GM21367 (cell line): Measurements from ENCODE around the gene SLCO4C1.
"Not testable (repeated sequence)": the region's sequence is repeated elsewhere in the genome, so short reads cannot be mapped to it uniquely, and the experiment has no call there.

Experiments
- ATAC-seq: cut with Tn5 transposase; IDR thresholded peaks from one replicate; pipeline ENCODE4 v1.9.1; 2021; ENCODE audit not compliant: unreplicated experiment

The SLCO4C1 gene, protein sequence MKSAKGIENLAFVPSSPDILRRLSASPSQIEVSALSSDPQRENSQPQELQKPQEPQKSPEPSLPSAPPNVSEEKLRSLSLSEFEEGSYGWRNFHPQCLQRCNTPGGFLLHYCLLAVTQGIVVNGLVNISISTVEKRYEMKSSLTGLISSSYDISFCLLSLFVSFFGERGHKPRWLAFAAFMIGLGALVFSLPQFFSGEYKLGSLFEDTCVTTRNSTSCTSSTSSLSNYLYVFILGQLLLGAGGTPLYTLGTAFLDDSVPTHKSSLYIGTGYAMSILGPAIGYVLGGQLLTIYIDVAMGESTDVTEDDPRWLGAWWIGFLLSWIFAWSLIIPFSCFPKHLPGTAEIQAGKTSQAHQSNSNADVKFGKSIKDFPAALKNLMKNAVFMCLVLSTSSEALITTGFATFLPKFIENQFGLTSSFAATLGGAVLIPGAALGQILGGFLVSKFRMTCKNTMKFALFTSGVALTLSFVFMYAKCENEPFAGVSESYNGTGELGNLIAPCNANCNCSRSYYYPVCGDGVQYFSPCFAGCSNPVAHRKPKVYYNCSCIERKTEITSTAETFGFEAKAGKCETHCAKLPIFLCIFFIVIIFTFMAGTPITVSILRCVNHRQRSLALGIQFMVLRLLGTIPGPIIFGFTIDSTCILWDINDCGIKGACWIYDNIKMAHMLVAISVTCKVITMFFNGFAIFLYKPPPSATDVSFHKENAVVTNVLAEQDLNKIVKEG

DNA sequence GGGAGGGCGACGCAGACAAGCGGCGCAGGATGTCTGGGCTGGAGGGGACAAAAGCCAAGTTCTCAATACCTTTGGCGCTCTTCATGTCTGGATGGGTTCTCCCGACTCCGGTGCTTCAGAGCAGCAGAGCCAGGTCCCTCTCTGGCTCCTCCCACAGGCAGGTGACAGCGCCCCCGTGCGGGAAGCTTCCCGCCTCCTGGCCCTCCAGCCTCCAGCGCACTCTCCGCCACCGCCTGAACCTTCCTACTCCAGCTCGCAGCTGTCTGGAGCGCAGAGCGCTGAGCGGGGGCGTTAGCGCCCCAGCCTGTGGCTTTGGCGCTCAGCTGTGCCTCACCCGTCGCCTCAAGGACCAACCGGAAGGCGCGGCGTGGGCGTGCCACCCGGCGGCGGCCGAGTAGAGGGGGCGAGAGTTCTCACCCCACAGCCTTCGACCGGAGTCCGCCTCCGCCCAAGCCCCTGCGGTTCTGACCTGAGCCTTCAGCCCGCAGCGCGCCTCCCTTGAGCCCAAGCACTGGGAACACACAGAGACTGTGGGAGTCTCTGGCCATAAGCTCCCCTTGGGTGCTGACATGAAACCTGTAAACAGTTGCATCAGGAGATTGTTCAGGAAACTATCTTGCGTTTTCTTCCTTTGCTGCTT is at the start of gene SLCO4C1:
Gene SLCO4C1, minus strand, starts transcription at position 107 of the 640 bp plus-strand sequence. Its CDS starts 22 bp downstream, at position 85.
- ATAC-seq: peak; percentile 98

DNA sequence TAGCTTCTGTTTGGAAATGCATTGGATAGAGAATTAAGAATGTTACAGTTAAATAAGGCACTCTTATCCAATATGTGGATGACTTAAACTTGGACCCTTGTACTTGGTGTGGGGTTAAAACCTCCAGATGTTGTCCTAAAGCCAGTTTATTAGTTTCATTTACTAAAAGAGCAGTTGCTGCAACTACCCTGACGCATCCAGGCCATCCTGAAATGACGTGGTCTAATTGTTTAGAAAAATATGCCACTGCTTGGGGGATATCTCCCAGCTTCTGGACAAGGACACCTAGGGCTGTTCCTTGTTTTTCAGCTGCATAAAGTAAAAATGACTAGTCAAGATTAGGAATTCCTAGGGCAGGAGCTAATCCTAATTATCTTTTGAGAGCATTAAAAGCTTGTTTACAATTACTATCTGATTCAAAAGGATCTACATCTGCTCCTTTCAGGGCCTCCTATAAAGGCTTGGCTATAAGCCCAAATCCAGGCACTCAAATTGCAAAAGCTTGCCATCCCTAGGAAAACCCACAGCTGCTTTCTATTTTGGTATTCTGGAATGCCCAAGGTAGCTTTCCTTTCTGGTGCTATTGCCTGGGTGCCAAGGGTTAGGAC is 45.7 kb upstream of the SLCO4C1 start:
- no peak for ATAC-seq

DNA sequence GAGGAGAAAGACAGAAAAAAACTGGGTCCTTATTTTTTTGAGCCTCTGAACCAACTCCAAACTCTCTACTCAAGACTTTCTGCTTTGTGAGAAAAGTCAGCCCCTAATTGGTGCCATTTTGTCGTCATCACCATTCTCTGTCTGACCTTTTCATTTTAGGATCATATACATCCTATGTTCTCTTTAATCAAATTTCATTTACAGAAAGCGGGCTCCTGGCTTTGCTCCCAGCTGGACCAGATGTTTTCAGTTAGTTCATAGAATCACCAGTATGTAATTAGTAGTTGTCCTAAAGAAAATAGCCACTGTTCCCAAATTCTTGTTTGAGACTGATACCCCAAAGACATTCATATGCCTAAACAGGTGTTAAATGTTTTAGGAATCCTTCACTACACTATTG is 28.6 kb upstream of the SLCO4C1 start:
- no peak for ATAC-seq

DNA sequence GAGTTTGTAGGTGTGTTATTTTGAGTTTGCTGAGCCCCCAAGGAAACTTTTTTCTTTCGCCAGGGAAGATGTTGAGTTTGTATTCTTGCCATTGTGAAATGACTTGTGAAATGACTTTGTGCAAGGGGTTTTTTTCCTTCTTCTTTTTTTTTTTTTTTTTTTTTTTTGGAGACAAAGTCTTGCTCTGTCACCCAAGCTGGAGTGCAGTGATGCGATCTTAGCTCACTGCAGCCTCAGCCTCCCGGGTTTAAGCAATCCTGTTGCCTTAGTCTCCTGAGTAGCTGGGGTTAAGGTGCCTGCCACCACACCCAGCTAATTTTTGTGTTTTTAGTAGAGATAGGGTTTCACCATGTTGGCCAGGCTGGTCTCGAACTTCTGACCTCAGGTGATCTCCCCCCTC is 22.7 kb upstream of the SLCO4C1 start:
- not testable (repeated sequence) for ATAC-seq

DNA sequence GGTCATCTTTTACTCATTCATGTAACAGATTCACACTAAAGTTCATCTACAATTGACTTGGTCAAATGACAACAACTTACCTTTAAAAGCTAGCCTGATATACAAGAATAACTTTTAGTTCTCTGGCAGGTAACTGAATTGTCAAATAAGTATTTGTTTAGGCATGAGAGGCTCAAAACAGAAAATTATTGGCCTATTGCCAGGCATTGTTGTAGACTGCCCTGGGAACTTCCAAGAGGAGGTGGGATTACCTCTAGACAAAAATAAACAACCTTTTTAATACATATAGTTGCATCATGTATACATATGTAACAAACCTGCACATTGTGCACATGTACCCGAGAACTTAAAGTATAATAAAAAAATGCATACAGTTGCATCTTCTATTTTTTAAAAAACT is 18.2 kb upstream of the SLCO4C1 start:
- no peak for ATAC-seq

DNA sequence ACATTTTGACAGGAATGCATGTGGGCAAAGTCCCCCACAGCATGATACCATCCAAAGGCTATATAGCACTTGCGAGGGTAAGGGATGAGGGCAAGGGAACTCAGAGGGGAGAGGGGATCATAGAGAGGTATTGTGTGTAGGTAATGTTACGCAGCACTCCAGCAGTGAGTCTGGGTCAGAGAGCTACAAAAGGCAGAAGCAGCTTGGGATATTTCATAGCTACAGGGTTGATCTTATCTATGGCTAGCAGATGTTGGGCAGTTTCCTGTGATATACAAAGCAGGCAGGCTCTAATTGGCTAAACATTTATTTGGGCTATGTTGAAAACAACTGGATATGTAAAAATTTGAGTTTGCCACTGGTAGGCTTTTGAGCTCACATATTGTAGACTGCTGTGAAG is 17.8 kb upstream of the SLCO4C1 start:
- no peak for ATAC-seq

DNA sequence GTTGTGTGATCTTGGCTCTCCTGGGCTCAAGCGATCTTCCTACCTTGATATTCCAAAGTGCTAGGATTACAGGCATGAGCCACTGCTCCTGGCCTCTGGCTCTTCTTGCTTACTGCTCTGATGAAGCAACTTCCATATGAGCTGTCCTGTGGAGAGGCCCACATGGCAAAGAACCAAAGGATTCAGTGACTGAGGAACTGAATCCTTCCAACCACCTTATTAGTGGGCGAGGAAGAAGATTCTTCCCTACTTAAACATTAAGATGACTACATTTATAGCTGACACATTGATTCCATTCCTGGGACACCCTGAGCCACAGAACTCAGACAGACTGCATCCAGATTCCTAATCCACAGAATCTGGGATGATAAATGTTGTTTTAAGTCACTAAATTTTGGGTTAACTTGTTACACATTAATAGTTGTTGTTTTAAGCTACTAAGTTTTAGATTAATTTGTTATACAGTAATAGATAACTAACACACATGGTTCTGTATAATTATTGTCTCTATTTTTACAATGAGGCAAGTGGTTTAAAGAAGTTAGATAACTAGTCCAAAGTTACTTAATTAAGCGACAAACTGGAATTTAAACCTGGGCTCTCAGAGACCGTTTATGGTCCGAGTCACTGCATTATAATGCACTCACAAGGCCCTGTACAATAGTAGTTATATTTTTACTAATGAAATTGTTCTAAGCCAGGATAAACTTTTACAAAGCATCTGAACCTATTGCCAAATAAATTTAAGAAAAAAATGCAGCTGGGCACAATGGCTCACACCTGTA is 16.7 kb upstream of the SLCO4C1 start:
- ATAC-seq: no peak

DNA sequence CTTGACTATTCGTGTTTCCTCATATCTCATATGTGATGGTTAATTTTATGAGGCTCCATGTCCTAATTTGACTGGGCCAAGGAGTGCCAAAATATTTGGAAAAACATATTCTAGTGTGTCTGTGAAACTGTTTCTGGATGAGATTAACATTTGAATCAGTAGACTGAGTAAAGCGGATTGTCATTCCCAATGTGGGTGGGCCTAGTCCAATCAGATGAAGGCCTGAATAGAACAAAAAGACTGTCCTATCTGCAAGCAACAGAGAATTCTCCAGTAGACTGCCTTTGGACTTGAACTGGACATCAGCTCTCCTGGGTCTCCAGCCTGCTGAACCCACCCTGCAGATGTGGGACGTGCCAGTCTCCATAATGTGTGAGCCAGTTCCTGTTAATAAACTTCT is 13.5 kb upstream of the SLCO4C1 start:
- ATAC-seq: no peak

DNA sequence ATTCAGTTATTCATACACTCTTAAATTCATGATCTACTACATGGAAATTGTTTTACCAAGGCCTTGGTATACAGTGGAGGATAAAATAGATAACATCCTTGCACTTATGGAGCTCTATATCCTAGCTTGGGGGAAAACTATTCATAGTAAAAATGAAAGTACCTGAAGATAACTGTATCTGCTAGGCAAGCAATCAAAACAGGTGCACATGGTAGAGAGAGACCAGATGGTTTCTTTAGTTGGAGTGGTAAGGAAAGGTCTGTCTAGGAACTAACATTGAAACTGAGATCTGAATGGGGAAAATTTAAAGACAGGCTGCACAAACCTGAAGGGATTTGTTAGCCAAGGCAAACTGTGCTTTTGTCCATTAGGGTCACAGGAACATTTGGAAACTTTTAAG is 11.1 kb upstream of the SLCO4C1 start:
- no peak for ATAC-seq

DNA sequence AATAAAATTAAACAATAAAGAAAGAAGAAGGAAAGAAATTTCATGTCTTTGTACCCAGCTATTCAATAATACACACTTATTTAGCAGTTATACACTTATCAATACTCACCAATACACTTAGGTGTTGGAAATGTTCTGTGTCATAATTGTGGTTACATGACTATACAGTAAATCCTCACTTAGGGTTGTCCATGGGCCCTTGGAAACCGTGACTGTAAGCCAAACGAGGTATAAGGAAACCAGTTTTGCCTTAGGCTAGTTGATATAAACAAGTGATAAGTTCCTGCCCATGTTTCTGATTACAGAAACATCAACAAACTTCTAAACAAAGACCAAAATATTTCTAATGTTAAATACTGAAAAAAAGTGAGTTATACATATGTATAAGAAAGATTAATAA is 10.0 kb upstream of the SLCO4C1 start:
- no peak for ATAC-seq

DNA sequence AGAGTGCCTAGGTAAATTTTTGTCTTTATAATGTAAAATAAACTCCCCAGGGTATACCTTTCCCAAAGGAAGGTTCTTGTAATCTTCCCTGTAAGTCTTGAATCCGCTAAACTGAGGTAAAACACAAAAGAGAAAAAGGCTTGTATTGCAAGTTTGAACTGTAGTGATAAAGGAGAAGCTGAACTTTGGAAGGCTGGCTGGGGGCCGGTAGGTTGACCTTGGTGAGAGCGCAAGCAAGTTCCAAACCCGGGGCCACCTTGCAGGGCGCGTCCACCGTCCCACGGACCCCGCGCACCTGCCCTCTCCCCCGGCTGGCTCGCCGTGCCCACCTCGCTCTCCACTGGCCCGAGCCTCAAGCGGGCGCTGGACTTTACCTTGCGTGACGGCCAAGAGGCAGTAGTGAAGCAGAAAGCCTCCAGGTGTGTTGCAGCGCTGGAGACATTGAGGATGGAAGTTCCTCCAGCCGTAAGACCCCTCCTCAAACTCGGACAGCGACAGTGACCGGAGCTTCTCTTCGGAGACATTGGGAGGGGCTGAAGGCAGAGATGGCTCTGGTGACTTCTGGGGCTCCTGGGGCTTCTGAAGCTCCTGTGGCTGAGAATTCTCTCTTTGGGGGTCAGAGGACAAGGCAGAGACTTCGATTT is 428 bp downstream of the SLCO4C1 start:
- peak; percentile 1 for ATAC-seq

DNA sequence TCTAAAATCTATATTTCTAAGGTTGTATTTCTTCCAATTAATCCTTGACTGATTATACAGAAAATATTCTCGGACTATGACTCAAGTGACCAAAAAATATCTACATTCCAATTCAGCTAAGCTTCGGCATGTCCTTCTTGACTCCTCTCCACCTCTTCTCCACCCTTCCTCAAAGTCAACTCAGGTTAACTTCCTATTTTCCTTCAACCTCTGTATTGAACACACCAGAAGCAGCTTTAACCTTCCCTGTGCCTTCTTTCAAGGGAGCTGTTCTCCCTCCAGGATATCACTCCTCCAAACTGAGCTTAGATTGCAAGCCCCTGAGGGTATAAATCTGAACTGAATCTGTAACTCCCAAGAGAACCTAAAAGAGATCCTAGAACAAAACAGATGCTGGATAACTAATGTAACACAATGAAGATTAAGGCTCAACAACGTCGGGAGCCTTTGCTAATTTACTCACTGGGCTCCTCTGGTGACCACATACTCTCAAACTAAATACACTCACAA is 1.1 kb downstream of the SLCO4C1 start:
- no peak for ATAC-seq

DNA sequence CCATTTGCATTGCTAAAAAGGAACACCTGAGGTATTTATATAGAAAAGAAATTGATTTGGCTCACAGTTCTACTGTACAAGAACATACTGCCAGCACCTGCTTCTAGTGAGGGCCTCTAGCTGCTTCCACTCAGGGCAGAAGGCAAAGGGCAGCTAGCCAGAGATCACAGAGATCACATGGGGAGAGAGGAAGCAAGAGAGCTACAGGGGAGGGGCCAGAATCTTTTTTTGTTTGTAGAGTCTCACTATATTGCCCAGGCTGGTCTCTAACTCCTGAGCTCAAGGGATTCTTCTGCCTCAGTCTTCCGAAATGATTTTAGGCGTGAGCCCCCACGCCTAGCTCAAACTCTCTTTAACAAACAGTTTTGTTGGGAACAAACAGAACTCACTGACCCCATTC is 6.1 kb downstream of the SLCO4C1 start:
- no peak for ATAC-seq

DNA sequence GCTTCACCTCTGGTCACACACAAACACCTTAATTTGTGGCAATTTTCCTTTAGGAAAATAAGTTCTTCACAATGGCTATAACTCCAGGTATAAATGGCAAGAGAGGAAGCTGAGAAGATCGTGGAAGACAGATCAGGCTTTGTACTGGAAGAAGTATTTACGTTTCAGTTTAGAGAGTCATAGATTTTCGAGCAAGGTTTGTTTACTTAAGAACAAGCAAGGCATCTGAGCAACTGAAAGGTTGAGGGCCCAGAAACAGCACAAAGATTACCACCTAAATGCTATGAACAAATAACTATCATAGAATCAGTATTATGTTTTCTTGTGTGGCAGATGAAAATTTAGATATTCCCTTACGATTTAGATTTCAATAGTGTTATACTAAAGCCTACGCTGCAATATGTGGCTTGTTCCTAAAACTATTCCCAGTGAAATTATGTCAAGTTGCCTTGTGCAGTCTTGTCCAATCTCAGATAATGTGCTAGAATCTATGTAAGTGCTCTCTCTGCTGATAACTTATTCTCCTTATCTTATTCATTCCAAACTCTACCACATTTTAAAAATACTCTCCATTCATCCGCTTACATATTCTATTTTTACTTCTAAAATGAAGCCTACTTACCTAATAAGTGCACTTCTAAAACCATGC is 6.7 kb downstream of the SLCO4C1 start:
- no peak for ATAC-seq

DNA sequence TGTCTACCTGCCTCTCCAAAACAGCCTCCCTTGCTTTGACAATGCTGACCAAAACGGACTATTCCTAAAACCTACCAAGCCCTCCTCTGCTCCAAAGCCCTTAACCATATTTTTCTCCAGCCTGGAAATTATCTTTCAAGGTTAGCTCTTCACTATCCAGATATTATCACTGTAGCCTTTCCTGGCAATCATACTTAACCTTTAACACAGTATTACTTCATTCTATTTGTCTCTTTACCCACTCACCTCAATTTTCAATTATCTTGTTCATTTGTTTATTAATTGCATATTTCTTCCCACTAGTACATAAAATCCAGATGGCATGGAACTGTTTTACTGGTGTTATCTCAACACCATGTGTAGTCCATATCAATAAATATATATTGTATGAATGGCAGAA is 7.5 kb downstream of the SLCO4C1 start:
- no peak for ATAC-seq

DNA sequence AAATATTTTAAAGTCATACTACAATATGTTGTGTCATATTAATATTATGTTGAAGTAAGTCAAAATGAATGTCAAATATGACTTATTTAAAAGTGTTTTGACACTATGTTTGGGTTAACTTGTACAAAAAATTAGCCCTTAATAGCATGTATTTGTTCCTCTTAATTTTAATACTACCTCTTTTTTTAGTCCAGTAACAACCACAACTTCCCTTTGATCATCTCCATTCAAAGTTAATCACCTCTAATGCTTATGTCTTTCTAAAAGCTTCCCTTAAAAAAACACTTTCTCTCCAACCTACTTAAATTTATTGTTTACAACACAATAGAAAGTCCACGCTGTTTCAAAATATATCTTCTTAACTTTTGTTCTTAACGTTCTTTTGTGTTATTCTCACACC is 9.6 kb downstream of the SLCO4C1 start:
- ATAC-seq: no peak

DNA sequence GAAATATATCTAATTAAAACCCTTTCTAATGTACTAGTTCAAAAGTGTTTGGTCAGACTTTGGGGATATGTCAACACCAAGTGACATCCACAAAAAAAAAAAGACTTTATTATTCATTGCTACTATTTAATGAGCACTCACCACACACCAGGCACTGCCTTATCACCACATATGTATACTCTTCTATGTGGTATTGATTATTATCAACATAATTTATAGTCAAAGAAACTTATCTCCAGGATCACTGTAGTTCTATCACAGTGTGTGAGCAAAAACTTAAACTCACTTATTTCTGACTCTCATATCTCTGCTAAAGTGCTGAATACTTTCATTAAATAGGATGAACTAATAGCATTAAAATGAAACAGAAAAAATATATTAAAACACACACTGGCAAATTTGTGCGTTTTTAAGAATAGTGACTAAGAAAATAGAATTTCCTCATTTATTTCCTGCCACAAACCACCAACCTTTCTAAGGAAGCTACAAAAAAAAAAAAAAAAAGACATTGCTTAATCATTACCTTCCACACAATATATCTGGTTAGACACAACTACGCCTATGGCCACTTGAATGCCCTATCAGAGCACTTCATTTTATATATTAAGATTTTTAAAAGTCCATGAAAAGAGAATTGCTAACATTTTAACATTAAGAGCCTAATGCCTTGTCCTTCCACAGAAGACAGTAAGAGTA is 12.8 kb downstream of the SLCO4C1 start:
- no peak for ATAC-seq

DNA sequence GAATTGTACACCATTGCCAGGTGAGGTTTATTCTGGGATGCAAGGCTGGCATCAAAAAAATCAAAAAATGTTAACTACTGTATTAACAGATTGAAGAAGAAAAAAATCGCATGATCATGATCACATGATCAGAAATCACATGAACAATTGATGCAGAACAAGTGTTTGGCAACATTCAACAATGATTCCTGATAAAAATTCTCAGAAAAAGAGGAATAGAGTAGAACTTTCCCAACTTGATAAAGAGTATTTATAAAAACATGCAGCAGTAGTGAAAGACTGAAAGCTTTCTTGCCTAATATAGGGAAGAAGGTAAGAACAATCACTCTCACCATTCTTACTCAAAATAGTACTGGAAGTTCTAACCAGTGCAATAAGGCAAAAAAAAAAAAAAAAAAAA is 16.4 kb downstream of the SLCO4C1 start:
- no peak for ATAC-seq

DNA sequence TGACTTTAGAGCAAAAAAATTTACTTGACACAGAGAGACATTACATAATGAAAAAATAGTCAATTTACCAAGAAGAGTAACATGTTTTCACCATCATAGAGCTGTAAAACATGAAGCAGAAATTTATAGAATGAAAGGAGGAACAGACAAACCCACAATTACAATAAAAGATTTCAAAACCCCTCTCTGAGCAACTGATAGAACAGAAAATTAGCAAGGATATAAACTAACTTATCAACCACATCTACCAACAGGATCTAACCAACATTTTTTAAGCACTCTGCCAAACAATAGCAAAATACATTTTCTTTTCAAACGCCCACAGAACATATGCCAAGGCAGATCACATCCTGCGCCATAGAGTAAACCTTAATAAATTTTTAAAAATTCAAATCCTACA is 17.9 kb downstream of the SLCO4C1 start:
- no peak for ATAC-seq
